ENCODE measurements around the gene RCAN1. TPM values are rescaled to one million over a fixed set of nuclear protein-coding genes. Genes with fewer than 3 reads are reported as not detected.

The RCAN1 gene
- total and polyA plus RNA-seq, 9 of the 15 experiments (the other 6 are each of a cell fraction or from before 2014, with no cell fraction given): 4.4 to 16.5 (median 12.3) TPM

DNA sequence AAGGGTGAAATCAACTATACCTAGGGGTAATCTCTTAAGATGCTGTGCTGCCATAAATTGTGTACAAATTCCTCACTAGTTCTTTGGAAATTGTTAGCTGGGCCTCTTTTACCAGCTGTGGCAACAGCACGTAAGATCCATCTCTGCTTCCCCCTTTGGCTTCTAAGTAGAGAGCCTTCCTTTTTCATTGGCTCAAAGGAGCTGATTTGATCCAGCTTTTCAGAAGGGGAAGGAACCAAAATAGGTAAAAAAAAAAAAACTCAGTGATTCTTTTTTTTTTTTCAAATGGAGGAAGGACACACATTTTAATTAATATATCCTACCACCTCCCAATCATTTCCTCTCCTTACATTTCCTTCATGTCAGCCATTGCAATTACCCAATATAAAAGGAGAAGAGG, 4.0 kb upstream of the RCAN1 start:
- Histone ChIP-seq H4K20me1 (replicated peaks; ENCODE audit: control insufficient read depth, insufficient read depth, low read length) (no peaks in the 10 kb centered on the region), H3K9me1 (ENCODE audit: control insufficient read depth, insufficient read depth, low read length) (no peaks in the 10 kb centered on the region), H3K79me2 (ENCODE audit: control insufficient read depth, insufficient read depth, low read length) (no peaks in the 10 kb centered on the region; the same call in 2 of the 3 replicates), H3K9me3 (replicated peaks; ENCODE audit: control insufficient read depth, insufficient read depth, low read depth, low read length) (no peaks in the 10 kb centered on the region), H3K4me3 (no peak overlapping the region), H3K4me1 (replicated peaks in 1 of 2; ENCODE audit: control insufficient read depth in 2 of 2, insufficient read depth in 2 of 2, low read length in 2 of 2) (peaks cover 3 to 12% of the 10 kb centered on the region in 2 experiments; a peak in 4 of 5 replicates), H3K36me3 (ENCODE audit: control insufficient read depth, insufficient read depth, low read length) (no peaks in the 10 kb centered on the region), H3K9ac (ENCODE audit: insufficient read depth in 1 of 2, low read depth in 2 of 2, low read length in 2 of 2) (no peak overlapping the region), H3K27me3 (ENCODE audit: control insufficient read depth in 2 of 2, insufficient read depth in 2 of 2, low read length in 2 of 2) (peaks cover 9 to 31% of the 10 kb centered on the region in 2 experiments), H3K27ac (ENCODE audit: extremely low read depth, low read depth, low read length) (no peak overlapping the region), H3K4me2 (ENCODE audit: insufficient read depth, low read length) (no peak overlapping the region), H2AFZ (ENCODE audit: low read depth, low read length) (no peak overlapping the region)
- FAIRE-seq: no peak
- ChIA-PET CTCF (ENCODE audit: low intra/inter-chr PET ratio) (interaction anchor here (0.7 kb wide), 1 partner anchor 256 kb away, joined by 4 read pairs; no protein-coding TSS in a partner anchor), POLR2A (interaction anchor here (1.0 kb wide), 1 partner anchor 12 kb away, joined by 4 read pairs; no protein-coding TSS in a partner anchor)
- no peak for DNase-seq (ENCODE audit: extremely low read depth in 1 of 4, low spot score in 3 of 4)
- WGBS (ENCODE audit: insufficient coverage, low coverage, missing lambda C conversion rate): 67% methylated on average over 1 of the region's 1 CpG
- intact Hi-C loops (cut with micrococcal nuclease): loop anchor here (5.0 kb wide), 1 partner anchor 48 kb away; the partner anchor contains the start of gene CLIC6
- TF ChIP-seq DMBX1 (CRISPR knock-in tag; IDR thresholded peaks at IDR 0.05; ENCODE audit: borderline replicate concordance) (no peak), ZSCAN29 (IDR thresholded peaks at IDR 0.05) (no peak), TCF7 (IDR thresholded peaks at IDR 0.05; ENCODE audit: borderline replicate concordance) (no peak), TAL1 (IDR thresholded peaks at IDR 0.05) (no peak), FOXA3 (CRISPR knock-in tag; conservative IDR thresholded peaks at IDR 0.05 in 1 of 2, IDR thresholded peaks at IDR 0.05 in 1 of 2) (no peak)
- TF ChIP-seq, protein P1, sequence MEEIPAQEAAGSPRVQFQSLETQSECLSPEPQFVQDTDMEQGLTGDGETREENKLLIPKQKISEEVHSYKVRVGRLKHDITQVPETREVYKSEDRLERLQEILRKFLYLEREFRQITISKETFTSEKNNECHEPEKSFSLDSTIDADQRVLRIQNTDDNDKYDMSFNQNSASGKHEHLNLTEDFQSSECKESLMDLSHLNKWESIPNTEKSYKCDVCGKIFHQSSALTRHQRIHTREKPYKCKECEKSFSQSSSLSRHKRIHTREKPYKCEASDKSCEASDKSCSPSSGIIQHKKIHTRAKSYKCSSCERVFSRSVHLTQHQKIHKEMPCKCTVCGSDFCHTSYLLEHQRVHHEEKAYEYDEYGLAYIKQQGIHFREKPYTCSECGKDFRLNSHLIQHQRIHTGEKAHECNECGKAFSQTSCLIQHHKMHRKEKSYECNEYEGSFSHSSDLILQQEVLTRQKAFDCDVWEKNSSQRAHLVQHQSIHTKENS (CRISPR knock-in tag; IDR thresholded peaks at IDR 0.05): no peak
- no TSS peak for BruUV-seq (replicated peaks)
- ATAC-seq: no peak
- in situ Hi-C loops (cut with MboI): no loop called here
